SK-N-SH (cell line): ENCODE data around the gene MARCHF10.

Experiments
- MAX ChIP-seq: IDR thresholded peaks from 2 replicates; pipeline ENCODE4 v1.4.0; 2012; ENCODE audit warnings: low read depth
- TF ChIP-seq, protein P1 (sequence below): fragments of 200-600 bp; sonication (generic); IDR thresholded peaks from 2 replicates; pipeline ENCODE4 v1.6.1; 2017; ENCODE audit warnings: antibody characterized with exemption, mild to moderate bottlenecking, moderate library complexity

DNA sequence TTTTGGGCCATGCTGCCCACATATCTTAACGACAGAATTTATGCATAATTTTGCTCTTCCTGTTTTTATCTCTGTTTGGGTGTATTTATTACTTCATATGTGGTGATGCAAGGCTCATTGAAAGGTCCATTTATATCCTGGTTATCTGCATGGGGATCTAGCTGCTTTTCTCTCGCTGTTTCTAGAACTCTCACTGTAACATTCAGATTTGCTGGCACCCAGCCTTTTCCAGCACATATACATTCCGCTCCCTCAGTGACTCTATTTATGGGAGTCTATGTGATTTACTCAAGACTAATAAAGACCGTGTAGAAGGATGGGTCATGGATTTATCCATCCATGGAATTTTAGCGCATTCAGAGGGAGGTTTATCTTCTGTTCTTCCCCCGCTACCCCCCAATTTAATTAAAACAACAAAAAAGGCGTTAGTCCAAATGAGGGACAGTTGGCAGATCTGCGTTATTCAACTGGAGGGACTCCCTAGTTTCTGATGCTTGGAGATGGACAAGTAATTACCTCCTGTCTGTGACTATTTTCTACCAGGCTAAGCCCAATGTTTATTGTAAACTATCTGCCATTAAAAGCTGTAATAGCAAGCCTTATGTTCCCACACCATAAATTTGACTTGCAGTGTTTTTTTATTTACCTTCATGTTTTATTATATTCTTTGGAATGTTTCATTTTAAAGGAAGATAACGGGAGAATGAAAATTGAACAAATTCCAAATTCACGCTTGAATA lies 19.8 kb upstream of the MARCHF10 start:
- TF ChIP-seq, protein P1, sequence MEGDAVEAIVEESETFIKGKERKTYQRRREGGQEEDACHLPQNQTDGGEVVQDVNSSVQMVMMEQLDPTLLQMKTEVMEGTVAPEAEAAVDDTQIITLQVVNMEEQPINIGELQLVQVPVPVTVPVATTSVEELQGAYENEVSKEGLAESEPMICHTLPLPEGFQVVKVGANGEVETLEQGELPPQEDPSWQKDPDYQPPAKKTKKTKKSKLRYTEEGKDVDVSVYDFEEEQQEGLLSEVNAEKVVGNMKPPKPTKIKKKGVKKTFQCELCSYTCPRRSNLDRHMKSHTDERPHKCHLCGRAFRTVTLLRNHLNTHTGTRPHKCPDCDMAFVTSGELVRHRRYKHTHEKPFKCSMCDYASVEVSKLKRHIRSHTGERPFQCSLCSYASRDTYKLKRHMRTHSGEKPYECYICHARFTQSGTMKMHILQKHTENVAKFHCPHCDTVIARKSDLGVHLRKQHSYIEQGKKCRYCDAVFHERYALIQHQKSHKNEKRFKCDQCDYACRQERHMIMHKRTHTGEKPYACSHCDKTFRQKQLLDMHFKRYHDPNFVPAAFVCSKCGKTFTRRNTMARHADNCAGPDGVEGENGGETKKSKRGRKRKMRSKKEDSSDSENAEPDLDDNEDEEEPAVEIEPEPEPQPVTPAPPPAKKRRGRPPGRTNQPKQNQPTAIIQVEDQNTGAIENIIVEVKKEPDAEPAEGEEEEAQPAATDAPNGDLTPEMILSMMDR: no peak
- peak; percentile 76 for TF ChIP-seq MAX
